NCI-H2171 (cell line): ENCODE measurements around the gene CUX1.
"Not testable (repeated sequence)": the region's sequence is repeated elsewhere in the genome, so short reads cannot be mapped to it uniquely, and the experiment has no call there.

Experiments used
- DNase-seq: peaks from one replicate; lab custom pipeline; 2025; lab: John Stamatoyannopoulos, UW

CUX1 gene

GRCh38 chr7:101985057-101985902 is 167.9 kb downstream of the CUX1 start:
- no peak for DNase-seq

GRCh38 chr7:101985903-101986734 is 168.7 kb downstream of the CUX1 start:
- no peak for DNase-seq

GRCh38 chr7:101987494-101987893 is 170.1 kb downstream of the CUX1 start:
- DNase-seq = no peak

- DNase-seq = not testable (repeated sequence)
These were observed 170.6 kb downstream of the CUX1 start for GRCh38 chr7:101988060-101988459.

DNA sequence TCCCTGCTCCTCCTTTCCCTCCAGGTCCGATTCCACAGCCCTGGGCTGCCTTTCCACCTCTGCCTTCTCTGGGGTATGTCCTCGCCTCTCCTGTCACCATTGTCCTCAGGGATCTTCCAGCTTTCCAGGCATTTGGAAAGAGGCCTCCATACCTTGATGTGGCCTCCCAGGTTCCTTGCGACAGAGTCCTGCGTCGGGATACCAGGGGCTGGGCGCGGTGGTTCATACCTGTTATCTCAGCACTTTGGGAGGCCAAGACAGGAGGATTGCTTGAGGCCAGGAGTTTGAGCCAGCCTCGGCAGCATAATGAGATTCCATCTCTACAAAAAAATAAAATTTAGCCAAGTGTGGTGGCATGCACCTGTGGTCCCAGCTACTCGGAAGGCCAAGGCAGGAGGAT is 171.1 kb downstream of the CUX1 start:
- DNase-seq = no peak

- DNase-seq = no peak
These were observed 171.7 kb downstream of the CUX1 start for GRCh38 chr7:101989101-101989500.

GRCh38 chr7:101990811-101991418 is 173.5 kb downstream of the CUX1 start:
- no peak for DNase-seq

GRCh38 chr7:101991860-101992259 is 174.4 kb downstream of the CUX1 start:
- no peak for DNase-seq

DNA sequence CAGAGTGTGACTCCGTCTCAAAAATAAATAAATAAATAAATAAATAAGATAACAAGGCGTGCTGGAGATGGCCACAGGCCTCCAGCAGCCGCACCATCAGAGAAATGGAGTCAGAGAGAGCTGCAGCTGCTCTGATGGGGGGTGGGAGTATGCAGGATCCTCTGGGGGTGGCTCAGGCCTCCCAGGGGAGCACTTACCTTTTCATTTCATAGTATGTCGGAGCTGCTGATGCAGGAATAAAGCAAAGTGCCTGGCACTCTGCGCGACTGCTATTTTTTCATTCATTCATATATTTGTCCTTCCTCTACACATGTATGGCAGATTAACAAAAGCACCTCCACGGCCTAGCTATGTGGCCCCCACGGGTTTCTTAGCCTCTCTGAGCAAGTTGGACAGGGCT is 175.9 kb downstream of the CUX1 start:
- no peak for DNase-seq

GRCh38 chr7:101995121-101995520 is 177.7 kb downstream of the CUX1 start:
- DNase-seq = no peak

DNA sequence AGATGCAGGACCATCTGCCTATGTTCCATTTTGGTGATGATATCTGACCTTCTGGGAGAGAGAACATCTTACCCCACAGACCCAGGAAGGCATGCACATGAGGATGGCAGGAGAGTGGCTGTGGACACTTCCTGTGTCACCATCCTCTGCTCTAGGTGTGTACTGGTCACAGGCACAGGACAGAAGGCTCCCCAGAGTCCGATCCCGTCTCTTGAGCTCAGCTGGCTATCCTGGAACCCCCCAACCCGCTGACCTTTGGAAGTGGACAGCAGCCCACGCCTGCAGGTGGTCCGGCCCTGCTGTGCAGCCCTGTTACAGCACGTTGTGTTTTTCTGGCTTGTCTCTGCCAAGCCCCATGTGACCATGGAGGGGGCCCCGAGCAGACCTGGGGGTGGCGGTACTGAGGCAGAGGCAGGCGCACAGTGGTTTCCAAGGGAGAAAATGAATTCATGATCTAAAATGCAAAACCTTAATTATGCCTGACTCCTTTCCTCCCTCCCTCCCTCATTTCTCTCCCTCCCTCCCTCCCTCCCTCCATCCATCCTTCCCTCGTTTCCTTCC is 178.8 kb downstream of the CUX1 start:
- no peak for DNase-seq

DNA sequence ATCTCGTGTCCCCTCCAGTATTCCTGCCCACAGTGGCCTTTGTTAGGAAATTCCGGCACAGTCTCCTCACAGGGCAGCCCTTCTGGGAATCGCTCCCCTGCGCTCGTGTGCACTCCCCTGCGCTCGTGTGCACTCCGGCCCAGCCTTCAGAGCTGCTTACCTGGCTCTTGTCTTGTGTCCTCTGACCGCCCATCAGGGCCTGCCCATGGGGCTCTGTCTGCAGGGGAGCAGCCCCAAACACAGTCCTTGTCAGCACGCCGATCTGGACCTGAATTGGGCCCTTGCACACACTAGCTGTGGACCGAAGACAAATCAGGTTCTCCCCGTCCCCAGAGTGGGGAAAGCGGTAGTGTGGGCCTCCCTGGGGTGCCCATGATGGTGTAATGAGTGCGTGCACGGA is 179.4 kb downstream of the CUX1 start:
- DNase-seq = no peak

DNA sequence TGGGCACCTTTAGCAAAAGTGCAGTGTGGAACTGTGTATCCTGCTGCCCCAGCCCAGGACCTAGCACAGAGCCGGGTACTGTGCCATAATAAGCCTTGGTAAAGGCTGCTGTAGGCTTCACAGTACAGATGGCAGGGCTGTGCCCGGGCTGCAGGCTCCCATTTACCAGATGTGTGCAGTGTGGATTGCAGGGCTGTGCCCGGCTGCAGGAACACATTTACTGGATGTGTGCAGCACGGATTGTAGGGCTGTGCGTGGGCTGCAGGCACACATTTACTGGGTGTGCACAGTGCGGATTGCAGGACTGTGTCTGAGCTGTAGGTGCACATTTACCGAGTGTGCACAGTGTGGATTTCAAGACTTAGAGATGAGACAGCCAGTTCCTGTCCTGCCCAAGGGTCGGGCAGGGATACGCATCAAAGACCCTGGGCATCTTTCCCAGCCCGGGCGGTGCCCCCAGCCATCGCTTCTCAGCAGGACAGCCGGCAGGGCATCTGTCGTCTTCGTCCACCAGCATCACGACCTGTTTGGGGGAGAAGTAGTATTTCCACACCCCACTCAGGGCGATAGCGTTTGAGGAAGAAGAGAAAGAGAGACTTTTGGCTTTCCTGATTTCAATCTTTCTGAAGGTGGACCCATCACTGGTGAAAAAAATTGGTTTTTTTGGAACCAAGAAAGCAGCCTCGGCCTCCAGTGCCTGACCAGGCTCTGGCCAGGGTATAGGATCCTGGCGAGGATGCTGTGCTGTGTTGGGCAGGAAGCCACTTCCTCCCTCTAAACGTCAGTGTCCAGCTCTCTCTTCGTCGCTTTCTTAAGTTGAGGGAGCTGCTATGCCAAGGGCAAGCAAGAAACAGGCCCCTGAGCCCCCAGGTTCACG is 180.8 kb downstream of the CUX1 start:
- DNase-seq = no peak

GRCh38 chr7:101998906-101999240 is 181.4 kb downstream of the CUX1 start:
- DNase-seq = peak; percentile 81

- no peak for DNase-seq
These were observed 182.0 kb downstream of the CUX1 start for GRCh38 chr7:101999393-101999792.

- DNase-seq = no peak
These were observed 182.7 kb downstream of the CUX1 start for GRCh38 chr7:102000123-102000522.

- DNase-seq = no peak
These were observed 186.8 kb downstream of the CUX1 start for GRCh38 chr7:102004229-102004628.

DNA sequence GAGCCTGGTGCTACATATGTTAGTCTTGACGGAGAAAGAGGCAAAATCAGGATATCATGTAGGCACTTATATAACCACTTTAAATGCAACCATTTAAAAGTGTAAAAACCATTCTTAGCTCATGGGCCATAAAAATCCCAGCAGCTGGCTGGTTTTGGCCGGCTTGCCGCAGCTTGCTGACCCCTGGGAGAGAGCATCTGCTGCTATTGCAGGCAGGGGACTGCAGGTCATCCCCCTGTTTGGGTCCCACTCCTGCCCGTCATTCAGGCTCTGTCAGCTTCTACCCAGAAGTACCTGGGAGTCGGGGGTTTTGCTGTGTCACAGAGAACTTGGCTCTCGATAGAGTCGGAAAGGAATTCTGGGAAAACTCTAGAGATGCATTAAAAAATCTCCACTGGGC is 187.4 kb downstream of the CUX1 start:
- DNase-seq = no peak

DNA sequence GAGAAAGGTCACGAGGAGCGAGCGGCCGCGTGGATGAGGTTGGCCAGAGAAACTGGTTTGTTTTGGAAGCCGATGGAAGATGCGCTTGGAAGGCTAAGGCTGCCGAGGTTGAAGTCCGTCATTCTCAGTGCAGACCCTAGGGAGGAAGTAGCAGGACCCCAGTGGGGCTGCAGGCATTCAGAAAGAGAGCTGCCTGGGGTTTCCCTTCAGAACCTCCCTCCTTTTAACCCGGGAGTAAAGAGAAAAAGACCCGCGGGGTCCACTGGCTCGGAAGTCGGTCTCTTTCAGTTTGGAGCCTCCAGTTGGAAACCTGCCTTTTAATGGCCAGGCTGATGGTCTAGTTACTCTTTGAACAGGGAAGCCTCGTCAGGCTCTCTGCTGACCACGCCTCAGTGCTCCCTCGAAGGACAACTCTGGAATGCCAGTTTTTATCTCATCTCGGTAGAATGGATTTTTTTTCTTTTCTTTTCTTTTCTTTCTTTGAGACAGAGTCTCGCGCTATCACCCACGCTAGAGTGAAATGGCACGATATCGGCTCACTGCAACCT is 188.6 kb downstream of the CUX1 start:
- DNase-seq = no peak

DNA sequence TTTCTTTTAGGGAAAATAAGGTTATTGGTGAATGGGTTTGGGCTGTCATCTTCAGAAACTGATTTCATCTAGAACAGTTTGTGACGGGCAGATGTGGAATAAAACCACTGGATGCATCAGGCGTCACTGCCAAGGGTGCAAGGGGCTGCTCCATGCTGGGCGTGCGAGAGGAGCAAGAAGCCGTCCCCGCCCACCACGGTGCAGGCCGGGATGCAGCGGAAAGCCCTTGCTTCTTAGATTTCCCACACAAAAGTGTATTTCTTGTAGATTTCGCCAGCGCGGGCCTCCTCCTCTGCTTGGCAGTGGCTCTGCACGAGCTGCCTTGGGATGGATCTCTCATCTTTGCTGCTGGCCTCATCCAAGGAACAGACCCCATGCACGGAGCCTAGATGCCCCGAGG is 189.3 kb downstream of the CUX1 start:
- DNase-seq = no peak

GRCh38 chr7:102008535-102009262 is 191.3 kb downstream of the CUX1 start:
- peak; percentile 82 for DNase-seq
